Activated CD8-positive, alpha-beta T cell treated with anti-CD3 and anti-CD28 coated beads for 36 hours (primary cell): ENCODE data around the gene FCMR. TPM values are rescaled to one million over a fixed set of nuclear protein-coding genes. Genes with fewer than 3 reads are reported as not detected.

Experiments used
- ATAC-seq: fragments of 200-7000 bp; cut with Tn5 transposase; one replicate; pipeline ENCODE4 v1.10.0; 2021; ENCODE audit warnings: mild to moderate bottlenecking, moderate library complexity
- CTCF ChIA-PET: fragments of 350-600 bp; sonication (Branson Sonifier 250); formaldehyde crosslinking; loops from one replicate; lab custom pipeline; 2021; ENCODE audit warnings: antibody characterized with exemption; lab: Charles Lee
- POLR2A ChIA-PET: fragments of 350-600 bp; sonication (Branson Sonifier 250); formaldehyde crosslinking; loops from one replicate; lab custom pipeline; 2021; ENCODE audit warnings: antibody characterized with exemption; lab: Charles Lee
- DNase-seq: peaks from one replicate; pipeline ENCODE4 v3.0.0-alpha.2; 2020
- H3K27ac Mint-ChIP-seq: one replicate; pipeline ENCODE4 v1.8.0; 2021; ENCODE audit warnings: mild to moderate bottlenecking, mixed read lengths
- H3K27me3 Mint-ChIP-seq: one replicate; pipeline ENCODE4 v1.8.0; 2021; ENCODE audit warnings: mixed read lengths
- H3K36me3 Mint-ChIP-seq: one replicate; pipeline ENCODE4 v1.8.0; 2021; ENCODE audit warnings: low read depth, mixed read lengths
- H3K4me1 Mint-ChIP-seq: one replicate; pipeline ENCODE4 v1.8.0; 2021; ENCODE audit warnings: low read depth, mixed read lengths
- H3K4me3 Mint-ChIP-seq: one replicate; pipeline ENCODE4 v1.8.0; 2021; ENCODE audit warnings: mild to moderate bottlenecking, moderate library complexity, mixed read lengths
- H3K9me3 Mint-ChIP-seq: one replicate; pipeline ENCODE4 v1.8.0; 2021; ENCODE audit warnings: mixed read lengths
- CTCF ChIP-seq: fragments of 200-600 bp; IDR thresholded peaks from one replicate; pipeline ENCODE4 v1.8.0; 2022; ENCODE audit warnings: antibody characterized with exemption, mild to moderate bottlenecking
- intact Hi-C: fragments of 100-400 bp; cut with micrococcal nuclease; formaldehyde crosslinking; loops from one replicate; pipeline ENCODE4 v1.10.0; 2022
- total RNA-seq, 2 experiments: library from RNA; stranded (reverse); gene quantifications; one replicate each; pipeline ENCODE4 v1.2.3, GENCODE V29; 2021

The FCMR gene
- total RNA-seq, 2 experiments from 2014 or later: 49.4 to 51.7 TPM

GRCh38 chr1:206909883-206910318 lies 11.8 kb downstream of the FCMR start:
- intact Hi-C loops: loop anchor here (5.0 kb wide), 1 partner anchor 173 kb away; no protein-coding TSS in a partner anchor
- ChIA-PET POLR2A (interaction anchor here (0.6 to 2.7 kb wide), 7 partner anchors 9 to 334 kb away, joined by 3 to 15 read pairs (median 4); partner anchors contain the start of genes FCMR, IL20 and IL24), CTCF (interaction anchor here (0.9 to 6.0 kb wide), 20 partner anchors 8 to 275 kb away, joined by 3 to 47 read pairs (median 8); partner anchors contain the start of genes DYRK3 and IL20)
- no peak for TF ChIP-seq CTCF
- Mint-ChIP-seq H3K36me3 (peaks cover 63% of the 10 kb centered on the region), H3K9me3 (no peaks in the 10 kb centered on the region), H3K27ac (no peak overlapping the region), H3K27me3 (no peaks in the 10 kb centered on the region), H3K4me3 (peak overlapping the region; percentile 37), H3K4me1 (peaks cover 85% of the 10 kb centered on the region)
- ATAC-seq (no peak), DNase-seq (no peak)

DNA sequence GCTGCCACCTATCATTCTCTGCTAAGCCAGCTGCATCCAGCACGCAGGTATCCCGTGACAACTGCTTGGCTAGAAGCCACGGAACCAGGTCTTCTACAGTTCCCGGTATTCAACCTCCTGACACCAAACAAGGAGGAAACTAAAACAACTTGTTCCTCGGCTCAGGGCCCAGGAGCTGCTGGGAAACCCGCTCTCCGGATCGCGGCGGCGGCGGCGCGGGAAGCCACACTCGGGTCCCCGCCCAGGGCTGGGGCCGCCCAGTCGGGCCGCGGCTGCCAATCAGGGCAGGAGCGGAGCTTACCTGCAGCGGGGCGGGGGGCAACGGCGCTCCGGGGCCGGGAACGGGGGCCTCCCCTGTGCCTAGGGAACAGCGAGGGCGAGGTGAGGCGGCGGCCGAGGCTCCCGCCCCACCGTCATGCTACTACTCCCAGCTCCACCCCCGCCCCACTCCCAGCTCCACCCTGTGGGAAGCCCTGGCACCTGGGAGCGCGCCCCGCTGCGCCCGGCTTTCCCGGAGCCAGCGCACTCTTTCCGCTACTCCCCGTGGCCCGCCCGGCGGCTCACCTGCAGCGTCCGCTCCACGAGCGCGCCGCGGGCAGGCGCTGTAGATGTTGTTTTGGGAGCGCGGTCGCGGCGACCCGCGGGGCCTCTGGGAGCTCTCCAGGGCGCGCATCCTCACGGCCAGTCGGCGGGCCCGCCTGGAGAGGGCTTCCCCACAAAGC lies 12.4 kb downstream of the FCMR start:
- H3K27ac Mint-ChIP-seq: peak overlapping the region; percentile 65
- DNase-seq (peak; percentile 41), ATAC-seq (peak; percentile 24)
- intact Hi-C loops: no loop called here
- CTCF ChIA-PET: interaction anchor here (0.9 to 6.0 kb wide), 30 partner anchors 8 to 430 kb away, joined by 3 to 47 read pairs (median 4); partner anchors contain the start of genes DYRK3, FCMR and IL20
- H3K9me3 Mint-ChIP-seq: no peaks in the 10 kb centered on the region
- H3K36me3 Mint-ChIP-seq: peaks cover 65% of the 10 kb centered on the region
- peaks cover 85% of the 10 kb centered on the region for H3K4me1 Mint-ChIP-seq
- POLR2A ChIA-PET: interaction anchor here (0.6 to 2.7 kb wide), 14 partner anchors 8 to 1704 kb away, joined by 3 to 15 read pairs (median 4); partner anchors contain the start of genes FCMR, IL20 and IL24
- no peaks in the 10 kb centered on the region for H3K27me3 Mint-ChIP-seq
- H3K4me3 Mint-ChIP-seq: peak overlapping the region; percentile 61
- no peak for TF ChIP-seq CTCF

GRCh38 chr1:206908038-206908437 lies 13.7 kb downstream of the FCMR start:
- Mint-ChIP-seq H3K9me3 (no peaks in the 10 kb centered on the region), H3K27ac (peak overlapping the region; percentile 61), H3K4me1 (peaks cover 84% of the 10 kb centered on the region), H3K27me3 (no peaks in the 10 kb centered on the region), H3K36me3 (peaks cover 68% of the 10 kb centered on the region), H3K4me3 (no peak overlapping the region)
- CTCF ChIA-PET: interaction anchor here (0.7 to 6.0 kb wide), 23 partner anchors 10 to 429 kb away, joined by 3 to 47 read pairs (median 10); partner anchors contain the start of genes FCMR, IL20 and IL24
- POLR2A ChIA-PET: interaction anchor here (1.1 to 2.7 kb wide), 5 partner anchors 9 to 155 kb away, joined by 3 to 15 read pairs (median 4); partner anchors contain the start of genes FCMR and IL20
- intact Hi-C loops: no loop called here
- TF ChIP-seq CTCF: no peak
- DNase-seq (no peak), ATAC-seq (no peak)

GRCh38 chr1:206907304-206907991 lies 14.3 kb downstream of the FCMR start:
- no peaks in the 10 kb centered on the region for H3K27me3 Mint-ChIP-seq
- H3K4me1 Mint-ChIP-seq: peaks cover 82% of the 10 kb centered on the region
- no peak overlapping the region for H3K4me3 Mint-ChIP-seq
- intact Hi-C loops: no loop called here
- ATAC-seq (no peak), DNase-seq (no peak)
- peaks cover 67% of the 10 kb centered on the region for H3K36me3 Mint-ChIP-seq
- TF ChIP-seq CTCF: no peak
- CTCF ChIA-PET: interaction anchor here (0.7 to 6.0 kb wide), 19 partner anchors 10 to 182 kb away, joined by 3 to 47 read pairs (median 15); partner anchors contain the start of genes FCMR, IL20 and IL24
- POLR2A ChIA-PET: interaction anchor here (1.1 to 2.8 kb wide), 5 partner anchors 11 to 42 kb away, joined by 3 to 21 read pairs (median 12); partner anchors contain the start of genes FCMR, IL20 and IL24
- no peaks in the 10 kb centered on the region for H3K9me3 Mint-ChIP-seq
- H3K27ac Mint-ChIP-seq: peak overlapping the region; percentile 61
